HEK293 (cell line): ENCODE results near the gene OCA2.

Source experiments
- CTCF ChIA-PET: fragments of 350-600 bp; formaldehyde crosslinking; extraction: SDS; loops from one replicate; lab custom pipeline; 2021; ENCODE audit warnings: antibody characterized with exemption; lab: Yijun Ruan, JAX
- POLR2A ChIA-PET: fragments of 300-600 bp; formaldehyde crosslinking; extraction: SDS; loops from one replicate; lab custom pipeline; 2020; ENCODE audit warnings: antibody characterized with exemption, inconsistent platforms; lab: Yijun Ruan, JAX
- H3K27ac ChIP-seq: fragments of 200-500 bp; sonication (Bioruptor generic); 2 replicates; pipeline ENCODE4 v1.5.1; 2014; ENCODE audit warnings: low read depth, low read length, control low read depth, inconsistent platforms; ENCODE audit errors: extremely low read depth
- H3K36me3 ChIP-seq, 2 experiments: fragments of 200-500 bp in 1 of 2; sonication (Bioruptor generic) in 1 of 2; 1 replicate in 1 of 2; 2 replicates in 1 of 2; pipeline ENCODE4 v1.5.1; 2014 to 2017; ENCODE audit warnings: inconsistent platforms in 2 of 2, low read length in 2 of 2; ENCODE audit not compliant: control insufficient read depth in 2 of 2, insufficient read depth in 1 of 2
- H3K4me1 ChIP-seq: fragments of 200-500 bp; sonication (Bioruptor generic); 2 replicates; pipeline ENCODE4 v1.5.1; 2014; ENCODE audit warnings: mild to moderate bottlenecking, low read length, inconsistent platforms; ENCODE audit not compliant: control insufficient read depth, insufficient read depth
- H3K4me3 ChIP-seq: 2 replicates; pipeline ENCODE4 v1.5.1; 2011; ENCODE audit warnings: low read depth, mild to moderate bottlenecking, control low read depth, low read length, moderate library complexity
- H3K9me3 ChIP-seq: fragments of 200-500 bp; sonication (Bioruptor generic); 2 replicates; pipeline ENCODE4 v1.5.1; 2014; ENCODE audit warnings: low read depth, low read length, inconsistent platforms; ENCODE audit not compliant: control insufficient read depth, insufficient read depth
- KLF8 ChIP-seq: fragments of 450-650 bp; formaldehyde crosslinking; IDR thresholded peaks from 2 replicates; pipeline ENCODE4 v1.5.1; 2016; ENCODE audit warnings: missing biosample characterization, missing genetic modification characterization
- PATZ1 ChIP-seq: fragments of 450-650 bp; formaldehyde crosslinking; IDR thresholded peaks from 2 replicates; pipeline ENCODE4 v1.5.1; 2016; ENCODE audit warnings: missing biosample characterization, missing genetic modification characterization
- PRDM6 ChIP-seq: fragments of 450-650 bp; formaldehyde crosslinking; IDR thresholded peaks from 2 replicates; pipeline ENCODE4 v1.5.1; 2017; ENCODE audit warnings: missing biosample characterization, missing genetic modification characterization
- SCRT1 ChIP-seq: fragments of 450-650 bp; formaldehyde crosslinking; IDR thresholded peaks from 2 replicates; pipeline ENCODE4 v1.5.1; 2016; ENCODE audit warnings: missing biosample characterization, missing genetic modification characterization, borderline replicate concordance
- ZBTB1 ChIP-seq: fragments of 450-650 bp; formaldehyde crosslinking; IDR thresholded peaks from 2 replicates; pipeline ENCODE4 v1.5.1; 2016; ENCODE audit warnings: missing biosample characterization, missing genetic modification characterization
- ZBTB49 ChIP-seq: fragments of 450-650 bp; formaldehyde crosslinking; IDR thresholded peaks from 2 replicates; pipeline ENCODE4 v1.5.1; 2016; ENCODE audit warnings: missing biosample characterization, missing genetic modification characterization, low read depth
- ZFP37 ChIP-seq: fragments of 450-650 bp; formaldehyde crosslinking; IDR thresholded peaks from 2 replicates; pipeline ENCODE4 v1.5.1; 2016; ENCODE audit warnings: missing biosample characterization, missing genetic modification characterization
- ZNF10 ChIP-seq: fragments of 450-650 bp; formaldehyde crosslinking; IDR thresholded peaks from 2 replicates; pipeline ENCODE4 v1.5.1; 2017; ENCODE audit warnings: missing biosample characterization, missing genetic modification characterization
- ZNF114 ChIP-seq: fragments of 450-650 bp; formaldehyde crosslinking; IDR thresholded peaks from 2 replicates; pipeline ENCODE4 v1.5.0; 2017; ENCODE audit warnings: missing biosample characterization, missing genetic modification characterization
- ZNF211 ChIP-seq: fragments of 450-650 bp; formaldehyde crosslinking; IDR thresholded peaks from 2 replicates; pipeline ENCODE4 v1.5.1; 2016; ENCODE audit warnings: low read depth, missing biosample characterization, missing genetic modification characterization
- ZNF23 ChIP-seq: fragments of 450-650 bp; formaldehyde crosslinking; IDR thresholded peaks from 2 replicates; pipeline ENCODE4 v1.5.1; 2016; ENCODE audit warnings: missing biosample characterization, missing genetic modification characterization, borderline replicate concordance
- ZNF302 ChIP-seq: fragments of 450-650 bp; formaldehyde crosslinking; IDR thresholded peaks from 2 replicates; pipeline ENCODE4 v1.5.1; 2016; ENCODE audit warnings: missing biosample characterization, missing genetic modification characterization, low read depth
- ZNF48 ChIP-seq: fragments of 450-650 bp; formaldehyde crosslinking; IDR thresholded peaks from 2 replicates; pipeline ENCODE4 v1.5.1; 2016; ENCODE audit warnings: missing biosample characterization, missing genetic modification characterization
- ZNF488 ChIP-seq: fragments of 450-650 bp; formaldehyde crosslinking; IDR thresholded peaks from 2 replicates; pipeline ENCODE4 v1.5.1; 2016; ENCODE audit warnings: missing biosample characterization, missing genetic modification characterization
- ZNF501 ChIP-seq: fragments of 450-650 bp; formaldehyde crosslinking; IDR thresholded peaks from 2 replicates; pipeline ENCODE4 v1.5.1; 2016; ENCODE audit warnings: missing biosample characterization, missing genetic modification characterization
- ZNF555 ChIP-seq: fragments of 450-650 bp; formaldehyde crosslinking; conservative IDR thresholded peaks from 2 replicates; pipeline ENCODE4 v1.5.1; 2017; ENCODE audit warnings: missing biosample characterization, mild to moderate bottlenecking, missing genetic modification characterization, inconsistent platforms
- ZNF610 ChIP-seq: fragments of 450-650 bp; formaldehyde crosslinking; IDR thresholded peaks from 2 replicates; pipeline ENCODE4 v1.5.1; 2016; ENCODE audit warnings: missing biosample characterization, missing genetic modification characterization, borderline replicate concordance
- ZNF660 ChIP-seq: fragments of 450-650 bp; IDR thresholded peaks from 2 replicates; pipeline ENCODE4 v1.5.1; 2018; ENCODE audit warnings: missing biosample characterization, mild to moderate bottlenecking, missing genetic modification characterization
- ZNF670 ChIP-seq: fragments of 450-650 bp; formaldehyde crosslinking; IDR thresholded peaks from 2 replicates; pipeline ENCODE4 v1.5.1; 2016; ENCODE audit warnings: missing biosample characterization, missing genetic modification characterization, low read depth
- ZNF677 ChIP-seq: fragments of 450-650 bp; IDR thresholded peaks from 2 replicates; pipeline ENCODE4 v1.5.0; 2018; ENCODE audit warnings: missing biosample characterization, mild to moderate bottlenecking, missing genetic modification characterization, moderate library complexity
- ZNF785 ChIP-seq: fragments of 450-650 bp; formaldehyde crosslinking; IDR thresholded peaks from 2 replicates; pipeline ENCODE4 v1.5.1; 2016; ENCODE audit warnings: missing biosample characterization, missing genetic modification characterization

OCA2 gene

GRCh38 chr15:28026221-28026620 lies 72.9 kb downstream of the OCA2 start:
- H3K9me3 ChIP-seq = no peaks in the 10 kb centered on the region
- no peaks in the 10 kb centered on the region for H3K36me3 ChIP-seq
- no peak for TF ChIP-seq ZNF302 (tag by site-specific recombination)
- no peak for TF ChIP-seq ZNF670
- TF ChIP-seq ZNF501 (tag by site-specific recombination) = no peak
- TF ChIP-seq ZNF114 (tag by site-specific recombination) = no peak
- TF ChIP-seq ZNF488 (tag by site-specific recombination) = no peak
- TF ChIP-seq ZNF23 = no peak
- TF ChIP-seq ZNF785 (tag by site-specific recombination) = no peak
- no peak for TF ChIP-seq PRDM6 (tag by site-specific recombination)
- no peak for TF ChIP-seq SCRT1 (tag by site-specific recombination)
- TF ChIP-seq, all 188 proteins: peak for 0
- ChIA-PET POLR2A (no interaction called here), CTCF (no interaction called here)
- H3K27ac ChIP-seq = no peak overlapping the region
- no peaks in the 10 kb centered on the region for H3K4me1 ChIP-seq
- H3K4me3 ChIP-seq = no peak overlapping the region

GRCh38 chr15:28025413-28025812 lies 73.7 kb downstream of the OCA2 start:
- TF ChIP-seq ZFP37 (no peak), ZNF48 (tag by site-specific recombination) (no peak), ZNF677 (tag by site-specific recombination) (no peak), ZNF610 (tag by site-specific recombination) (no peak), PATZ1 (tag by site-specific recombination) (no peak), ZNF10 (tag by site-specific recombination) (no peak), ZBTB1 (no peak), ZNF211 (no peak), ZNF555 (tag by site-specific recombination) (no peak)
- TF ChIP-seq, all 188 proteins: peak for 0
- no peak overlapping the region for H3K4me3 ChIP-seq
- H3K36me3 ChIP-seq = no peaks in the 10 kb centered on the region
- H3K9me3 ChIP-seq = no peaks in the 10 kb centered on the region
- no peak overlapping the region for H3K27ac ChIP-seq
- H3K4me1 ChIP-seq = no peaks in the 10 kb centered on the region
- ChIA-PET POLR2A (no interaction called here), CTCF (no interaction called here)

- Histone ChIP-seq H3K27ac (no peak overlapping the region), H3K36me3 (no peaks in the 10 kb centered on the region), H3K4me1 (no peaks in the 10 kb centered on the region), H3K9me3 (no peaks in the 10 kb centered on the region), H3K4me3 (no peak overlapping the region)
- ChIA-PET CTCF (interaction anchor here (0.5 to 0.6 kb wide), 2 partner anchors 54 to 679 kb away, joined by 3 to 7 read pairs; no protein-coding TSS in a partner anchor), POLR2A (no interaction called here)
- TF ChIP-seq ZBTB49 (tag by site-specific recombination) = no peak
- TF ChIP-seq KLF8 (tag by site-specific recombination) = no peak
- TF ChIP-seq ZNF660 = no peak
Measured at GRCh38 chr15:28024889-28025250, 74.2 kb downstream of the OCA2 start.
